H1 (cell line): Measurements from ENCODE around the gene CST7.

ENCODE experiments used
- BCL11A ChIP-seq, 2 experiments: IDR thresholded peaks; one replicate each; pipeline ENCODE4 v1.6.1; 2011; ENCODE audit warnings: low read depth in 2 of 2, low read length in 2 of 2, mild to moderate bottlenecking in 2 of 2
- CHD2 ChIP-seq: IDR thresholded peaks from 2 replicates; pipeline ENCODE4 v1.6.1; 2012; ENCODE audit warnings: low read length, improper control_type of control experiment
- CTCF ChIP-seq, 3 experiments: IDR thresholded peaks; 1 replicate in 2 of 3; 2 replicates in 1 of 3; pipeline versions ENCODE4 v1.5.1 to v1.6.1; 2011; ENCODE audit warnings: low read length in 3 of 3, mild to moderate bottlenecking in 3 of 3, inconsistent platforms in 2 of 3, low read depth in 1 of 3, moderate library complexity in 1 of 3; ENCODE audit not compliant: insufficient read depth in 1 of 3; ENCODE audit errors: control extremely low read depth in 1 of 3
- EZH2 ChIP-seq: fragments of 200-600 bp; sonication (generic); IDR thresholded peaks from 2 replicates; pipeline ENCODE4 v1.7.1; 2012; ENCODE audit warnings: low read depth, mild to moderate bottlenecking, moderate library complexity, low read length, inconsistent platforms; ENCODE audit not compliant: severe bottlenecking
- HDAC6 ChIP-seq: IDR thresholded peaks from one replicate; pipeline ENCODE4 v1.7.1; 2012; ENCODE audit warnings: low read depth, mild to moderate bottlenecking, inconsistent platforms, low read length, moderate library complexity
- JUN ChIP-seq: IDR thresholded peaks from 2 replicates; pipeline ENCODE4 v1.6.1; 2011; ENCODE audit warnings: low read depth, mild to moderate bottlenecking, improper control_type of control experiment, low read length
- MAFK ChIP-seq: IDR thresholded peaks from 2 replicates; pipeline ENCODE4 v1.6.1; 2012; ENCODE audit warnings: low read depth, mild to moderate bottlenecking, improper control_type of control experiment, low read length
- MAX ChIP-seq: IDR thresholded peaks from 2 replicates; pipeline ENCODE4 v1.6.1; 2012; ENCODE audit warnings: inconsistent platforms
- SP1 ChIP-seq: IDR thresholded peaks from 2 replicates; pipeline ENCODE4 v1.6.1; 2011; ENCODE audit warnings: low read depth, low read length
- SUZ12 ChIP-seq: fragments of 200-600 bp; sonication (generic); IDR thresholded peaks from 2 replicates; pipeline ENCODE4 v1.6.1; 2012; ENCODE audit warnings: mild to moderate bottlenecking, inconsistent platforms, low read length, moderate library complexity, mixed read lengths

GRCh38 chr20:24998631-24999445 is 49.8 kb downstream of the CST7 start:
- TF ChIP-seq CTCF (IDR thresholded peaks at IDR 0.05; ENCODE audit: control extremely low read depth in 1 of 3, insufficient read depth in 1 of 3, low read depth in 1 of 3, low read length in 3 of 3) = no peak
- no peak for TF ChIP-seq HDAC6
- TF ChIP-seq EZH2 = no peak
- no peak for TF ChIP-seq MAFK
- no peak for TF ChIP-seq CHD2
- TF ChIP-seq SUZ12 = no peak
- TF ChIP-seq JUN = no peak
- TF ChIP-seq SP1 = no peak
- no peak for TF ChIP-seq BCL11A (IDR thresholded peaks at IDR 0.05; ENCODE audit: low read depth in 2 of 2, low read length in 2 of 2)
- TF ChIP-seq MAX = no peak
